Measurements from ENCODE around the gene S100B. TPM values are rescaled to one million over a fixed set of nuclear protein-coding genes. Genes with fewer than 3 reads are reported as not detected.
A peak's percentile ranks its signal among the peaks of the same experiment; 100 is the strongest.
"Not testable (repeated sequence)": the region's sequence is repeated elsewhere in the genome, so short reads cannot be mapped to it uniquely, and the experiment has no call there.

S100B gene
- total RNA-seq, 1 experiment from 2014 or later, result 359 TPM

- in situ Hi-C loops (cut with HindIII; ENCODE audit: low pct_unique_long_range_greater_than_20kb, low sequenced_read_pairs), result no loop called here
- no peak for DNase-seq (ENCODE audit: low read depth, low spot score)
Measured at GRCh38 chr21:46634427-46634826, 29.5 kb upstream of the S100B start.

DNA sequence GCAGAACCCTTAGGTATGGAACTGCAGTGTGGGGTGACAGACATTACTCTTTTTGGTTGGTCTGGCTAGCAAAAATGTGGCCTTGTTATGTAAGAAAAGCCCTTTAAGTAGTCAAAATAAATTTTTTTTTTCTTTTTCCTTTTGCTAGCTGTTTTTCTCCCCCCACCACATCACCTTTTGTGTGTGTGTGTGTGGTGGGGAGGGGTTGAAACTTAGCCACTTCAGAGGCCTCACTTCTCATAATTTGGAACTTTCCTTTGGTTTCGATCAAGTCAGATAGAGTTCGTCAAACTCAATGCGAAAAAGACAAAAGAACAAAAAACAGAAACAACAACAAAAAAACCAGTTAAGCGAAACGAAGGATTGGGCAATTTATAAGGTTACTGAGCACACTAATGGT is 28.7 kb upstream of the S100B start:
- in situ Hi-C loops (cut with HindIII; ENCODE audit: low pct_unique_long_range_greater_than_20kb, low sequenced_read_pairs), result no loop called here
- no peak for DNase-seq (ENCODE audit: low read depth, low spot score)

DNA sequence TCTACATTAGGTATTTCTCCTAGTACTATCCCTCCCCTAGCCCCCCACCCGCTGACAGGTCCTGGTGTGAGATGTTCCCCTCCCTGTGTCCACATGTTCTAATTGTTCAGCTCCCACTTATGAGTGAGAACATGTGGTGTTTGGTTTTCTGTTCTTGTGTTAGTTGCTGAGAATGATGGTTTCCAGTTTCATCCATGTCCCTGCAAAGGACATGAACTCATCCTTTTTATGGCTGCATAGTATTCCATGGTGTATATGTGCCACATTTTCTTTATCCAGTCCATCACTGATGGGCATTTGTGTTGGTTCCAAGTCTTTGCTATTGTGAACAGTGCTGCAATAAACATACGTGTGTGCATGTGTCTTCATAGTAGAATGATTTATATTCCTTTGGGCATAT is 26.0 kb upstream of the S100B start:
- DNase-seq (ENCODE audit: low read depth, low spot score); in situ Hi-C loops (cut with HindIII; ENCODE audit: low pct_unique_long_range_greater_than_20kb, low sequenced_read_pairs): not testable (repeated sequence)

- in situ Hi-C loops (cut with HindIII; ENCODE audit: low pct_unique_long_range_greater_than_20kb, low sequenced_read_pairs), result no loop called here
Measured at GRCh38 chr21:46628868-46629267, 24.0 kb upstream of the S100B start.

GRCh38 chr21:46627726-46628125 is 22.8 kb upstream of the S100B start:
- in situ Hi-C loops (cut with HindIII; ENCODE audit: low pct_unique_long_range_greater_than_20kb, low sequenced_read_pairs), result no loop called here
- DNase-seq (ENCODE audit: low read depth, low spot score), result no peak

More at GRCh38 chr21:46628868-46629267, 24.0 kb upstream of the S100B start:
- no peak for DNase-seq (ENCODE audit: low read depth, low spot score)

DNA sequence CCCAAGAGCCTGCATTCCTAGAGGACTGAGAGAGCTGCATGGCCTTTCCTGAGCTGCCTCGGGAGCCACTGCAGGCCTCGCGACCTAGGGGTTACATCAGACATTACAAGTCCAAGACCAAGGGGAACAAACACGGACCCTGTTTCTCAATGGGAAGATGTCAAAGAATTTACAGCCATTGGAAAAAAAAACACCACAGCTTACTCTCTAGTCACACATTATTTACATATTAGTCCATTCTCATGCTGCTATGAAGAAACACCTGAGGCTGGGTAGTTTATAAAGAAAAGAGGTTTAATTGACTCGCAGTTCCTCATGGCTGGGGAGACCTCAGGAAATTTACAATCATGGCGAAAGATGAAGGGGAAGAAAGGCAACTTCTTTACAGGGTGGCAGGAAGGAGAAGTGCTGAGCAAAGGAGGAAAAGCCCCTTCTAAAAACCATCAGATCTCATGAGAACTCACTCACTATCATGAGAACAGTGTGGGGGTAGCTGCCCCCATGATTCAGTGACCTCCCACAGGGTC is 22.2 kb upstream of the S100B start:
- in situ Hi-C loops (cut with HindIII; ENCODE audit: low pct_unique_long_range_greater_than_20kb, low sequenced_read_pairs), result no loop called here
- no peak for DNase-seq (ENCODE audit: low read depth, low spot score)

- in situ Hi-C loops (cut with HindIII; ENCODE audit: low pct_unique_long_range_greater_than_20kb, low sequenced_read_pairs), result no loop called here
- DNase-seq (ENCODE audit: low read depth, low spot score), result no peak
Measured at GRCh38 chr21:46626536-46626935, 21.7 kb upstream of the S100B start.

- no peak for DNase-seq (ENCODE audit: low read depth, low spot score)
- in situ Hi-C loops (cut with HindIII; ENCODE audit: low pct_unique_long_range_greater_than_20kb, low sequenced_read_pairs), result no loop called here
Measured at GRCh38 chr21:46625759-46626158, 20.9 kb upstream of the S100B start.

GRCh38 chr21:46624050-46624449 is 19.2 kb upstream of the S100B start:
- in situ Hi-C loops (cut with HindIII; ENCODE audit: low pct_unique_long_range_greater_than_20kb, low sequenced_read_pairs), result no loop called here
- DNase-seq (ENCODE audit: low read depth, low spot score), result no peak

DNA sequence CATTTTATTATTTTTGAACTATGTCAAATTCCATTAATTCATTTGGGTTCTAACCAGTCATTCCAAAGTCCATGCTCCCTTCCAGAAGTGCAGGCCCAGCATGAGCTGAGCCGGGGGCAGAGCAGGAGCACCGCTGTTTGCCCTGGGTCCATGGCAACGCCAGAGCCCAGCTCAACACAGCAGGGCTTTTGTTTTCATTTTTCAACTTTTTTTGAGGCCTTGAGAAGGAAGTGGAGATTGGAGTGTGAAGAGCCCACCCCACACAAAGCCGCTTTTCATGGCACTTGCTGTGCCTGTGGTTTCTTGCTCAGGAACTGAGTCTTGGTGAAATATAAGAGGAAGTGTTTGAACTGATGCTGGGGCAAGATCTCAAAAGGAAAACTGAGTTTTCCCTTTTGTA is 17.3 kb upstream of the S100B start:
- peak; percentile 98 for DNase-seq (ENCODE audit: low read depth, low spot score)

GRCh38 chr21:46621457-46622182 is 16.7 kb upstream of the S100B start:
- in situ Hi-C loops (cut with HindIII; ENCODE audit: low pct_unique_long_range_greater_than_20kb, low sequenced_read_pairs), result no loop called here
- DNase-seq (ENCODE audit: low read depth, low spot score), result peak; percentile 95

More for the DNA sequence above, 17.3 kb upstream of the S100B start:
- in situ Hi-C loops (cut with HindIII; ENCODE audit: low pct_unique_long_range_greater_than_20kb, low sequenced_read_pairs), result no loop called here

GRCh38 chr21:46620846-46621245 is 16.0 kb upstream of the S100B start:
- in situ Hi-C loops (cut with HindIII; ENCODE audit: low pct_unique_long_range_greater_than_20kb, low sequenced_read_pairs), result no loop called here
- DNase-seq (ENCODE audit: low read depth, low spot score), result peak; percentile 72

- in situ Hi-C loops (cut with HindIII; ENCODE audit: low pct_unique_long_range_greater_than_20kb, low sequenced_read_pairs), result no loop called here
- no peak for DNase-seq (ENCODE audit: low read depth, low spot score)
Measured at GRCh38 chr21:46619846-46620245, 15.0 kb upstream of the S100B start.

- no peak for DNase-seq (ENCODE audit: low read depth, low spot score)
- in situ Hi-C loops (cut with HindIII; ENCODE audit: low pct_unique_long_range_greater_than_20kb, low sequenced_read_pairs), result no loop called here
Measured at GRCh38 chr21:46618738-46619379, 14.0 kb upstream of the S100B start.

- in situ Hi-C loops (cut with HindIII; ENCODE audit: low pct_unique_long_range_greater_than_20kb, low sequenced_read_pairs), result no loop called here
- no peak for DNase-seq (ENCODE audit: low read depth, low spot score)
Measured at GRCh38 chr21:46617267-46618051, 12.6 kb upstream of the S100B start.

DNA sequence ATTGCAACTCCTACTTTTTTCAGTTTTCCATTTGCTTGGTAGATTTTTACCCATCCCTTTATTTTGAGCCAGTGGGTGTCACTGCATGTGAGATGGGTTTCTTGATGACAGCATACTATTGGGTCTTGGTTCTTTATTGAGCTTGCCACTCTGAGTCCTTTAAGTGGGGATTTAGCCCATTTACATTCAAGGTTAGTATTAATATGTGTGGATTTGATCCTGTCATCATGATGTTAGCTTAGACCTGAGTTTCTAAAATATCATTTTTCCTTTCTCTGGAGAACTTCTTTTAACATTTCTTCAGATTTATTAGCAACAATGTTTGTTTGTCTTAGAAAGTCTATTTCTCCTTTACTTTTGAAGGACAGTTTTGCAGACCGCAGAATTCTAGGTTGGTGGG is 11.8 kb upstream of the S100B start:
- in situ Hi-C loops (cut with HindIII; ENCODE audit: low pct_unique_long_range_greater_than_20kb, low sequenced_read_pairs), result no loop called here
- no peak for DNase-seq (ENCODE audit: low read depth, low spot score)

GRCh38 chr21:46616050-46616449 is 11.2 kb upstream of the S100B start:
- no peak for DNase-seq (ENCODE audit: low read depth, low spot score)
- in situ Hi-C loops (cut with HindIII; ENCODE audit: low pct_unique_long_range_greater_than_20kb, low sequenced_read_pairs), result no loop called here

DNA sequence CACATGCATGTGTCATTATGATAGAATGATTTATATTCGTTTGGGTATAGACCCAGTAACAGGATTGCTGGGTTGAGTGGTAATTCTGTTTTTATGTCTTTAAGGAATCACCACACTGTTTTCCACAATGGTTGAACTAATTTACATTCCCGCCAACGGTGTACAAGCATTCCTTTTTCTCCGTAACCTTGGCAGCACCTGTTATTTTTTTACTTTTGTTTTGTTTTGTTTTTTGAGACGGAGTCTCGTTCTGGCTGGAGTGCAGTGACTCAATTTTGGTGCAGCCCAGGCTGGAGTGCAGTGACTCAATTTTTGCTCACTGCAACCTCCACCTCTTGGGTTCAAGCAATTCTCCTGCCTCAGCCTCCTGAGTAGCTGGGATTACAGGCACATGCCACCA is 8.5 kb upstream of the S100B start:
- no peak for DNase-seq (ENCODE audit: low read depth, low spot score)
- in situ Hi-C loops (cut with HindIII; ENCODE audit: low pct_unique_long_range_greater_than_20kb, low sequenced_read_pairs), result no loop called here

All from SK-MEL-5 (cell line).